Measurements from ENCODE around the gene SPINK14. TPM values are rescaled to one million over a fixed set of nuclear protein-coding genes. Genes with fewer than 3 reads are reported as not detected.

Gene SPINK14
- total and polyA plus RNA-seq, 4 donors, result not detected

- ATAC-seq (ENCODE audit: insufficient read depth, low FRiP score) (no peak), DNase-seq (no peak)
- no peaks in the 10 kb centered on the region for H3K36me3 ChIP-seq (ENCODE audit: control insufficient read depth in 4 of 4, insufficient read depth in 4 of 4, low read length in 4 of 4)
- no peak overlapping the region for H3K9ac ChIP-seq (ENCODE audit: insufficient read depth in 1 of 2, low read length in 2 of 2)
- no peaks in the 10 kb centered on the region for H3K9me3 ChIP-seq (ENCODE audit: control insufficient read depth in 4 of 4, insufficient read depth in 3 of 4, low read length in 3 of 4)
- TF ChIP-seq CTCF (IDR thresholded peaks at IDR 0.05; ENCODE audit: control extremely low read depth, extremely low read depth), result no peak
- no peak overlapping the region for H3K27ac ChIP-seq (ENCODE audit: low read depth in 1 of 2, low read length in 1 of 2)
- no peaks in the 10 kb centered on the region for H3K4me1 ChIP-seq (ENCODE audit: control insufficient read depth in 5 of 5, insufficient read depth in 5 of 5, low read length in 5 of 5)
- WGBS, 2 donors, result 69 to 88% methylated on average over 4 of the region's 4 CpGs
- H3K4me3 ChIP-seq, result no peak overlapping the region
- no peaks in the 10 kb centered on the region for H3K27me3 ChIP-seq (ENCODE audit: control insufficient read depth in 3 of 3, insufficient read depth in 3 of 3, low read length in 2 of 3)
These were observed 1.6 kb upstream of the SPINK14 start for GRCh38 chr5:148166550-148167283.

- H3K4me1 ChIP-seq (ENCODE audit: control insufficient read depth in 5 of 5, insufficient read depth in 5 of 5, low read length in 5 of 5), result no peaks in the 10 kb centered on the region
- DNase-seq (no peak), ATAC-seq (ENCODE audit: insufficient read depth, low FRiP score) (no peak)
- H3K4me3 ChIP-seq, result no peak overlapping the region
- H3K9ac ChIP-seq (ENCODE audit: insufficient read depth in 1 of 2, low read length in 2 of 2), result no peak overlapping the region
- H3K27me3 ChIP-seq (ENCODE audit: control insufficient read depth in 3 of 3, insufficient read depth in 3 of 3, low read length in 2 of 3), result no peaks in the 10 kb centered on the region
- H3K27ac ChIP-seq (ENCODE audit: low read depth in 1 of 2, low read length in 1 of 2), result no peak overlapping the region
- WGBS, 2 donors, result 86 to 88% methylated on average over 2 of the region's 2 CpGs
- no peak for TF ChIP-seq CTCF (IDR thresholded peaks at IDR 0.05; ENCODE audit: control extremely low read depth, extremely low read depth)
- H3K36me3 ChIP-seq (ENCODE audit: control insufficient read depth in 4 of 4, insufficient read depth in 4 of 4, low read length in 4 of 4), result no peaks in the 10 kb centered on the region
- no peaks in the 10 kb centered on the region for H3K9me3 ChIP-seq (ENCODE audit: control insufficient read depth in 4 of 4, insufficient read depth in 3 of 4, low read length in 3 of 4)
These were observed 4.0 kb downstream of the SPINK14 start for GRCh38 chr5:148172377-148172776.

GRCh38 chr5:148176480-148176879 lies 8.1 kb downstream of the SPINK14 start:
- Histone ChIP-seq H3K9ac (ENCODE audit: insufficient read depth in 1 of 2, low read length in 2 of 2) (no peak overlapping the region), H3K36me3 (ENCODE audit: control insufficient read depth in 4 of 4, insufficient read depth in 4 of 4, low read length in 4 of 4) (no peaks in the 10 kb centered on the region), H3K4me1 (ENCODE audit: control insufficient read depth in 5 of 5, insufficient read depth in 5 of 5, low read length in 5 of 5) (no peaks in the 10 kb centered on the region), H3K27ac (ENCODE audit: low read depth in 1 of 2, low read length in 1 of 2) (no peak overlapping the region), H3K27me3 (ENCODE audit: control insufficient read depth in 3 of 3, insufficient read depth in 3 of 3, low read length in 2 of 3) (no peaks in the 10 kb centered on the region), H3K9me3 (ENCODE audit: control insufficient read depth in 4 of 4, insufficient read depth in 3 of 4, low read length in 3 of 4) (peaks cover 0 to 2% (median 0%) of the 10 kb centered on the region in 4 donors), H3K4me3 (no peak overlapping the region)
- WGBS, 2 donors, result 52 to 59% methylated on average over 2 of the region's 2 CpGs
- ATAC-seq (ENCODE audit: insufficient read depth, low FRiP score), result no peak
- no peak for TF ChIP-seq CTCF (IDR thresholded peaks at IDR 0.05; ENCODE audit: control extremely low read depth, extremely low read depth)
- no peak for DNase-seq

- DNase-seq, result no peak
- ATAC-seq (ENCODE audit: insufficient read depth, low FRiP score), result no peak
- Histone ChIP-seq H3K36me3 (ENCODE audit: control insufficient read depth in 4 of 4, insufficient read depth in 4 of 4, low read length in 4 of 4) (no peaks in the 10 kb centered on the region), H3K4me1 (ENCODE audit: control insufficient read depth in 5 of 5, insufficient read depth in 5 of 5, low read length in 5 of 5) (no peaks in the 10 kb centered on the region), H3K4me3 (no peak overlapping the region), H3K27ac (ENCODE audit: low read depth in 1 of 2, low read length in 1 of 2) (no peak overlapping the region), H3K9ac (ENCODE audit: insufficient read depth in 1 of 2, low read length in 2 of 2) (no peak overlapping the region), H3K9me3 (ENCODE audit: control insufficient read depth in 4 of 4, insufficient read depth in 3 of 4, low read length in 3 of 4) (peaks cover 0 to 2% (median 0%) of the 10 kb centered on the region in 4 donors), H3K27me3 (ENCODE audit: control insufficient read depth in 3 of 3, insufficient read depth in 3 of 3, low read length in 2 of 3) (no peaks in the 10 kb centered on the region)
- 41 to 67% methylated on average over 1 of the region's 1 CpG for whole genome bisulfite sequencing, 2 donors
- TF ChIP-seq CTCF (IDR thresholded peaks at IDR 0.05; ENCODE audit: control extremely low read depth, extremely low read depth), result no peak
These were observed 8.9 kb downstream of the SPINK14 start for GRCh38 chr5:148177207-148177606.
